AG04449 (cell line): Measurements from ENCODE around the gene PPEF1.
"Not testable (repeated sequence)": the region's sequence is repeated elsewhere in the genome, so short reads cannot be mapped to it uniquely, and the experiment has no call there.

Experiments
- CTCF ChIA-PET: fragments of 350-600 bp; formaldehyde crosslinking; extraction: SDS; loops from one replicate; lab custom pipeline; 2021; ENCODE audit warnings: antibody characterized with exemption; lab: Yijun Ruan, JAX
- POLR2A ChIA-PET: fragments of 400-600, 350-600 bp; formaldehyde crosslinking; extraction: SDS; loops from one replicate; lab custom pipeline; 2020; ENCODE audit warnings: antibody characterized with exemption, inconsistent platforms; lab: Yijun Ruan, JAX
- DNase-seq: peaks from one replicate; pipeline ENCODE4 v3.0.0-alpha.2; 2010; ENCODE audit warnings: low read depth, low spot score
- H3K4me3 ChIP-seq: 2 replicates; pipeline ENCODE4 v1.5.1; 2011; ENCODE audit warnings: low read depth, mild to moderate bottlenecking, control low read depth, low read length
- CTCF ChIP-seq: IDR thresholded peaks from one replicate; pipeline ENCODE4 v1.5.1; 2011; ENCODE audit warnings: mild to moderate bottlenecking, moderate library complexity, low read length, control low read depth, inconsistent platforms; ENCODE audit not compliant: insufficient read depth; ENCODE audit errors: missing control alignments

PPEF1 gene

GRCh38 chrX:18809641-18810040, 102.2 kb downstream of the PPEF1 start:
- no peak for DNase-seq
- no peak for TF ChIP-seq CTCF
- POLR2A ChIA-PET, result no interaction called here
- CTCF ChIA-PET, result no interaction called here
- H3K4me3 ChIP-seq, result no peak overlapping the region

GRCh38 chrX:18810416-18810815, 103.0 kb downstream of the PPEF1 start:
- ChIA-PET POLR2A (no interaction called here), CTCF (no interaction called here)
- no peak for DNase-seq
- H3K4me3 ChIP-seq, result no peak overlapping the region
- no peak for TF ChIP-seq CTCF

GRCh38 chrX:18825375-18825774, 117.9 kb downstream of the PPEF1 start:
- no peak for TF ChIP-seq CTCF
- CTCF ChIA-PET, result no interaction called here
- no peak for DNase-seq
- H3K4me3 ChIP-seq, result no peak overlapping the region
- POLR2A ChIA-PET, result no interaction called here

- ChIA-PET CTCF (no interaction called here), POLR2A (no interaction called here)
- no peak for DNase-seq
- H3K4me3 ChIP-seq, result no peak overlapping the region
- no peak for TF ChIP-seq CTCF
Observed at GRCh38 chrX:18828832-18829404, 121.5 kb downstream of the PPEF1 start.

GRCh38 chrX:18833071-18833731, 125.8 kb downstream of the PPEF1 start:
- TF ChIP-seq CTCF, result no peak
- CTCF ChIA-PET, result no interaction called here
- no peak overlapping the region for H3K4me3 ChIP-seq
- POLR2A ChIA-PET, result no interaction called here
- no peak for DNase-seq

- DNase-seq, POLR2A ChIA-PET, CTCF ChIA-PET, H3K4me3 ChIP-seq: not testable (repeated sequence)
Observed at GRCh38 chrX:18847901-18848300, 140.5 kb downstream of the PPEF1 start.
